Endothelial cell of umbilical vein (primary cell): Measurements from ENCODE around the gene TSPEAR. TPM values are rescaled to one million over a fixed set of nuclear protein-coding genes. Genes with fewer than 3 reads are reported as not detected.

Source experiments
- BruUV-seq: library from RNA; stranded (reverse); fragments of 400-500 nt; replicated peaks from 2 replicates; lab custom pipeline; 2021; lab: Mats Ljungman, UMichigan
- CTCF ChIA-PET: fragments of 300-600, 350-600 bp; sonication (Branson Sonifier 250); formaldehyde crosslinking; loops from one replicate; lab custom pipeline; 2021; ENCODE audit warnings: antibody characterized with exemption, inconsistent platforms; lab: Charles Lee
- POLR2A ChIA-PET: fragments of 300-600, 350-600 bp; sonication (Branson Sonifier 250); formaldehyde crosslinking; loops from one replicate; lab custom pipeline; 2021; ENCODE audit warnings: antibody characterized with exemption, inconsistent platforms; lab: Charles Lee
- DNase-seq: peaks from one replicate; pipeline ENCODE4 v3.0.0-alpha.2; 2011; ENCODE audit warnings: low read depth, low spot score
- FAIRE-seq: peaks from 2 replicates; lab custom pipeline; 2011; peaks lifted over from hg19 to GRCh38; lab: Jason Lieb, UNC
- H2AFZ ChIP-seq: 2 replicates; pipeline ENCODE4 v1.6.0; 2012; ENCODE audit warnings: low read depth, low read length, control low read depth, inconsistent platforms
- H3K27ac ChIP-seq: 2 replicates; pipeline ENCODE4 v1.5.1; 2011; ENCODE audit warnings: low read depth, mild to moderate bottlenecking, control low read depth, low read length, moderate library complexity; ENCODE audit not compliant: insufficient read depth
- H3K27me3 ChIP-seq, 2 experiments: 2 replicates each; pipeline versions ENCODE4 v1.6.0 to v1.6.1; 2011; ENCODE audit warnings: low read length in 2 of 2, mixed read lengths in 1 of 2; ENCODE audit not compliant: control insufficient read depth in 2 of 2, insufficient read depth in 2 of 2
- H3K36me3 ChIP-seq, 2 experiments: 2 replicates in 1 of 2; 3 replicates in 1 of 2; pipeline ENCODE4 v1.5.1; 2011; ENCODE audit warnings: low read length in 2 of 2, mild to moderate bottlenecking in 1 of 2, moderate library complexity in 1 of 2; ENCODE audit not compliant: control insufficient read depth in 2 of 2, insufficient read depth in 2 of 2; ENCODE audit errors: extremely low read depth in 1 of 2
- H3K4me1 ChIP-seq: 3 replicates; pipeline ENCODE4 v1.5.1; 2011; ENCODE audit warnings: mild to moderate bottlenecking, low read length; ENCODE audit not compliant: control insufficient read depth, insufficient read depth; ENCODE audit errors: extremely low read depth
- H3K4me2 ChIP-seq: 2 replicates; pipeline ENCODE4 v1.6.1; 2011; ENCODE audit warnings: low read length, control low read depth, mixed read lengths; ENCODE audit not compliant: insufficient read depth
- H3K4me3 ChIP-seq, 3 experiments: fragments of 200-600 bp in 1 of 3; sonication (generic), shearing (Covaris generic) in 1 of 3; replicated peaks in 1 of 3; 2 replicates each; pipeline ENCODE4 v1.5.1; 2011 to 2016; ENCODE audit warnings: control low read depth in 3 of 3, low read length in 3 of 3, mild to moderate bottlenecking in 2 of 3, inconsistent platforms in 1 of 3, low read depth in 1 of 3, moderate library complexity in 1 of 3; ENCODE audit not compliant: insufficient read depth in 1 of 3
- H3K79me2 ChIP-seq: 2 replicates; pipeline ENCODE4 v1.6.0; 2012; ENCODE audit warnings: low read length, inconsistent platforms; ENCODE audit not compliant: control insufficient read depth, insufficient read depth
- H3K9ac ChIP-seq: replicated peaks from 2 replicates; pipeline ENCODE3; 2011; ENCODE audit warnings: low read length, control low read depth; ENCODE audit not compliant: insufficient read depth; ENCODE audit errors: extremely low read depth
- H3K9me1 ChIP-seq: replicated peaks from 3 replicates; pipeline ENCODE4 v1.6.0; 2011; ENCODE audit warnings: mild to moderate bottlenecking, low read length; ENCODE audit not compliant: control insufficient read depth, insufficient read depth; ENCODE audit errors: extremely low read depth
- H3K9me3 ChIP-seq: replicated peaks from 2 replicates; pipeline ENCODE4 v1.5.1; 2012; ENCODE audit warnings: low read length, inconsistent platforms; ENCODE audit not compliant: control insufficient read depth, insufficient read depth
- H4K20me1 ChIP-seq: replicated peaks from 2 replicates; pipeline ENCODE3; 2011; ENCODE audit warnings: mild to moderate bottlenecking, low read length; ENCODE audit not compliant: control insufficient read depth, insufficient read depth; ENCODE audit errors: extremely low read depth
- EZH2 ChIP-seq: IDR thresholded peaks from 2 replicates; pipeline ENCODE4 v1.6.1; 2012; ENCODE audit warnings: borderline replicate concordance, low read depth, mild to moderate bottlenecking, moderate library complexity, low read length, inconsistent platforms; ENCODE audit not compliant: severe bottlenecking
- FOS ChIP-seq: IDR thresholded peaks from 2 replicates; pipeline ENCODE4 v1.6.1; 2011; ENCODE audit warnings: mild to moderate bottlenecking, low read length, moderate library complexity, borderline replicate concordance; ENCODE audit not compliant: insufficient read depth
- GATA2 ChIP-seq: IDR thresholded peaks from 2 replicates; pipeline ENCODE4 v1.7.0; 2011; ENCODE audit warnings: low read depth, mild to moderate bottlenecking, moderate library complexity, mixed read lengths, low read length; ENCODE audit not compliant: insufficient read length, insufficient read depth
- JUN ChIP-seq: IDR thresholded peaks from 2 replicates; pipeline ENCODE4 v1.6.1; 2011; ENCODE audit warnings: borderline replicate concordance, low read depth; ENCODE audit not compliant: insufficient read length, insufficient read depth
- MYC ChIP-seq: IDR thresholded peaks from one replicate; pipeline ENCODE4 v1.6.1; 2011; ENCODE audit warnings: mild to moderate bottlenecking, low read depth, low read length
- POLR2A ChIP-seq: IDR thresholded peaks from 2 replicates; pipeline ENCODE4 v1.6.1; 2012; ENCODE audit warnings: low read depth, mild to moderate bottlenecking, control low read depth, low read length
- POLR2AphosphoS5 ChIP-seq: IDR thresholded peaks from 2 replicates; pipeline ENCODE4 v1.6.1; 2012; ENCODE audit warnings: low read depth, mild to moderate bottlenecking, control low read depth, low read length, moderate library complexity; ENCODE audit not compliant: insufficient read depth
- dilution Hi-C: fragments of 300-500 bp; cut with MboI; formaldehyde crosslinking; loops from one replicate; pipeline ENCODE4 v1.15.0; 2019; ENCODE audit warnings: low sequenced_read_pairs; ENCODE audit not compliant: extremely low pct_ligation_motif_present
- intact Hi-C: fragments of 100-400 bp; cut with micrococcal nuclease; formaldehyde crosslinking; loops from one replicate; pipeline ENCODE4 v1.10.0; 2022
- polyA plus RNA-seq, 4 experiments: library from polyadenylated mRNA; depleted of rRNA in 3 of 4; stranded (reverse) in 3 of 4; unstranded in 1 of 4; fragments of >200 nt; gene quantifications; 2 replicates each; pipeline versions ENCODE4 v1.2.1 to v1.2.3, GENCODE V29; 2011 to 2012; ENCODE audit warnings: missing spikeins in 1 of 4
- total RNA-seq: library from RNA; stranded (reverse); gene quantifications from 2 replicates; pipeline ENCODE4 v1.2.3, GENCODE V29; 2021
- TF ChIP-seq, protein P1 (sequence below), 2 donors: IDR thresholded peaks; 1 replicate in 1 of 2; 2 replicates in 1 of 2; pipeline ENCODE4 v1.5.1; 2011; ENCODE audit warnings: low read length in 2 of 2, mild to moderate bottlenecking in 2 of 2, moderate library complexity in 2 of 2, control low read depth in 1 of 2, inconsistent platforms in 1 of 2, low read depth in 1 of 2; ENCODE audit not compliant: insufficient read depth in 1 of 2; ENCODE audit errors: extremely low read depth in 1 of 2
- TF ChIP-seq, protein P2 (sequence below): IDR thresholded peaks from 2 replicates; pipeline ENCODE4 v1.6.1; 2011; ENCODE audit not compliant: insufficient read depth, insufficient read length

TSPEAR gene
- total and polyA plus RNA-seq, 2 donors (not counting 3 experiments of a cell fraction or from before 2014, with no cell fraction given), result 0.01 TPM; not detected in 1

DNA sequence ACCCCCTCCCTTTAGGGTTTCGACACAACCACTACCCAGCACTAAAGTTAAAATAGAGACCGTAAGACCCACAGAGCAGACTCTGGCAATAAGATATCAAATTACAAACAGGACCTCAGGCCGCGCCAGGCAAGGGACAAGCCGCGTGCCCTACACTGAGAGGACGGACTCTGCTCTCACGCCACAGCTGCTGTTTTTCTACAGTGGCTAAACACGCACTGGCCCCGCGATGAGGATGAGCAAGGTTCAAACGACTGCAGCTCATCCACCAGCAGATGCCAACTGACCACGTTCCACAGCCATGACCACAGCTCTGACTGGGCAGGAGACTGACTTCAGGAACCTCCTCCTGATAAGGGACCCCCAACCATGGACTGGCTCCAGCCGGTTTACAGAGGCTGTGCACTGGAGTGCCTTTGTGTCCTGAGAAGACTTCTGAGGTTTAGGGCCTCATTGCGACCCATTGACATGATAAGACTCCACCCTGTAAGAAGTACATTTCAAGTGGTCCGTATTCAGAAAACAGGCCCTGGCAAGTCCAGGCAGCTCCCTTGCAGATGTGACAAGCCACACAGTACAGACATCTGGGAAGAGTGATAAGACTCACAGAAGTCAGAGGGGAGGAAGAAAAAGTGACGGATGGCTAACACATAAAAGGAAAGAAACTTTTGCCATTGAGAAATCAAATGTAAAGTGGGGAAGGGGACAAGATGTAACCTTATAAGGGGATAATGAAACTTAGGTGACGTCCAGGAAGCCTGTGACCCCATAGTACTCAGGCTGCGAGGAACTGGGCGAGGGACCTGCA is 117.6 kb downstream of the TSPEAR start:
- H2AFZ ChIP-seq, result no peak overlapping the region
- CTCF ChIA-PET, result no interaction called here

DNA sequence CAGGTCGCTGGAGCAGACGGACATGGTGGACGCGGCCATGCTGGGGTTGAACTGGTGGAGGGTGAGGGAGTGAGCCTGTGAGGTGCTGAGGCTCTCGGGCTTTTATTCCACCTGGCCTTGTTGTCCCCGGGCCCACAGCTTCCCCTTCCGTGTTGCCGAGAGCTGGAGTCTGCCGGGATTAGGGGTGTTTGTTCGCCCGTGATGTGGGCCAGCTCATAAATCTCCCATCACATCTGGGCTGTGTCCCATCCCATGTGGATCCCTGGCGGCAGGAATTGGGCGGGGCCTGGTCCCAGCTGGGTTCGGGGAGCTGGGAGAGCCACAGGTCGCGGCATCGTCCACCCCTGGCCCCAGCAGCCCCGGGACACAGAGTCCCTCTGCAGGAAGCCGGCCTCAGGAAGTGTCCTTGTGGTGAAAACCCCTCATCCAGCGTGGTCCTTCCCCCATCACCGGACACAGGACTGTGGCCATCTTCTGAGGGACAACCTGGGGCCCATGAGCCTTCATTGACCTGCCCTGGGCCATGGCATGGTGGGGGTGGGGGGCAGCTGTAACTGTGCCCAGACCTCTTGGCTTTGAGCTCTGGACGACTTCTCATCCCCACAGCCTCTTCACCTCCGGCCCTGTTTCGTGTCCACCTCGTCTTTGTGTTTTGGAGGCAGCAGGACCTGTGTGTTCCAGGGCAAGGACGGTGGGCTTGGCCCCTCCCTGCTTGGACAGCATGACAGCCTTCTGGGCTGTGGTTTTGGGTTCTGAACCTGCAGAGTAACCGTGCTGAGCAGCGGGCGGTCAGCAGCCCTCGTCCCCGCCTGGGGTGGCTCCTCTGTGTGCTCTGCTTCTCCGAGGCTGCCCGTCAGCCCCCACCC is 118.7 kb downstream of the TSPEAR start, which contains the start of gene KRTAP10-6:
KRTAP10-6 (minus strand) TSS at position 60 of the 866 bp plus-strand sequence; CDS start at position 39, 21 bp downstream.
- Histone ChIP-seq H3K4me1 (no peaks in the 10 kb centered on the region), H3K79me2 (no peaks in the 10 kb centered on the region), H3K9me1 (no peaks in the 10 kb centered on the region), H3K9ac (no peak within 1 kb of the TSS), H3K36me3 (no peaks in the 10 kb centered on the region), H2AFZ (no peak within 1 kb of the TSS), H3K27ac (no peak within 1 kb of the TSS), H3K27me3 (no peaks in the 10 kb centered on the region), H4K20me1 (no peaks in the 10 kb centered on the region), H3K4me2 (no peak within 1 kb of the TSS), H3K4me3 (no peak within 1 kb of the TSS), H3K9me3 (no peaks in the 10 kb centered on the region)
- DNase-seq, result no peak
- intact Hi-C loops, result no loop called here
- ChIA-PET POLR2A (no interaction called here), CTCF (interaction anchor here (0.7 to 1.8 kb wide), 3 partner anchors 8 to 201 kb away, joined by 3 to 4 read pairs (median 4); partner anchors contain the start of genes KRTAP10-4 and KRTAP10-7)
- TF ChIP-seq EZH2 (no peak), GATA2 (no peak), MYC (no peak), JUN (no peak), FOS (no peak), POLR2A (no peak), POLR2AphosphoS5 (no peak)
- TF ChIP-seq, protein P1, sequence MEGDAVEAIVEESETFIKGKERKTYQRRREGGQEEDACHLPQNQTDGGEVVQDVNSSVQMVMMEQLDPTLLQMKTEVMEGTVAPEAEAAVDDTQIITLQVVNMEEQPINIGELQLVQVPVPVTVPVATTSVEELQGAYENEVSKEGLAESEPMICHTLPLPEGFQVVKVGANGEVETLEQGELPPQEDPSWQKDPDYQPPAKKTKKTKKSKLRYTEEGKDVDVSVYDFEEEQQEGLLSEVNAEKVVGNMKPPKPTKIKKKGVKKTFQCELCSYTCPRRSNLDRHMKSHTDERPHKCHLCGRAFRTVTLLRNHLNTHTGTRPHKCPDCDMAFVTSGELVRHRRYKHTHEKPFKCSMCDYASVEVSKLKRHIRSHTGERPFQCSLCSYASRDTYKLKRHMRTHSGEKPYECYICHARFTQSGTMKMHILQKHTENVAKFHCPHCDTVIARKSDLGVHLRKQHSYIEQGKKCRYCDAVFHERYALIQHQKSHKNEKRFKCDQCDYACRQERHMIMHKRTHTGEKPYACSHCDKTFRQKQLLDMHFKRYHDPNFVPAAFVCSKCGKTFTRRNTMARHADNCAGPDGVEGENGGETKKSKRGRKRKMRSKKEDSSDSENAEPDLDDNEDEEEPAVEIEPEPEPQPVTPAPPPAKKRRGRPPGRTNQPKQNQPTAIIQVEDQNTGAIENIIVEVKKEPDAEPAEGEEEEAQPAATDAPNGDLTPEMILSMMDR (IDR thresholded peaks at IDR 0.05; ENCODE audit: extremely low read depth in 1 of 2, insufficient read depth in 1 of 2, low read depth in 1 of 2, low read length in 2 of 2), result no peak
- TF ChIP-seq, protein P2, sequence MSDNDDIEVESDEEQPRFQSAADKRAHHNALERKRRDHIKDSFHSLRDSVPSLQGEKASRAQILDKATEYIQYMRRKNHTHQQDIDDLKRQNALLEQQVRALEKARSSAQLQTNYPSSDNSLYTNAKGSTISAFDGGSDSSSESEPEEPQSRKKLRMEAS, result no peak
- no peak for FAIRE-seq
- BruUV-seq, result no TSS peak
- dilution Hi-C loops, result no loop called here

More for the DNA sequence above, 117.6 kb downstream of the TSPEAR start:
- TF ChIP-seq GATA2 (no peak), FOS (no peak), JUN (no peak), EZH2 (no peak), MYC (no peak), POLR2A (no peak), POLR2AphosphoS5 (no peak)
- no peak overlapping the region for H3K4me3 ChIP-seq
- H3K9me3 ChIP-seq, result no peaks in the 10 kb centered on the region
- no peak overlapping the region for H3K4me2 ChIP-seq
- no peaks in the 10 kb centered on the region for H3K36me3 ChIP-seq
- H3K9me1 ChIP-seq, result no peaks in the 10 kb centered on the region
- POLR2A ChIA-PET, result no interaction called here
- DNase-seq, result no peak
- no peak overlapping the region for H3K27ac ChIP-seq
- no TSS peak for BruUV-seq
- peaks cover 0 to 2% of the 10 kb centered on the region in 2 experiments for H3K27me3 ChIP-seq
- no peaks in the 10 kb centered on the region for H3K4me1 ChIP-seq
- H4K20me1 ChIP-seq, result no peaks in the 10 kb centered on the region
- no peak for FAIRE-seq
- intact Hi-C loops, result no loop called here
- no peaks in the 10 kb centered on the region for H3K79me2 ChIP-seq
- no peak overlapping the region for H3K9ac ChIP-seq
- dilution Hi-C loops, result no loop called here
